OCI-LY3 (cell line): ENCODE results near the gene KRABD2.

Source experiments
- H2AFZ ChIP-seq: fragments of 200-600, 300-600 bp; shearing (Covaris generic); 2 replicates; pipeline ENCODE4 v1.6.0; 2014; ENCODE audit warnings: antibody characterized with exemption, low read depth, low read length
- H3K27ac ChIP-seq: fragments of 200-600, 300-600 bp; sonication (generic); 2 replicates; pipeline ENCODE4 v1.5.1; 2014; ENCODE audit warnings: mild to moderate bottlenecking, low read length, moderate library complexity, mixed read lengths
- H3K27me3 ChIP-seq: fragments of 200-600, 300-600 bp; sonication (generic); 2 replicates; pipeline ENCODE4 v1.6.1; 2014; ENCODE audit warnings: low read depth, low read length, mixed read lengths
- H3K36me3 ChIP-seq: fragments of 200-600, 300-600 bp; sonication (generic); replicated peaks from 2 replicates; pipeline ENCODE3; 2014; ENCODE audit warnings: low read depth, low read length, mixed read lengths
- H3K4me1 ChIP-seq: fragments of 300-600, 200-600 bp; sonication (generic); 2 replicates; pipeline ENCODE4 v1.6.1; 2014; ENCODE audit warnings: low read length, mixed read lengths
- H3K4me2 ChIP-seq: fragments of 200-600, 300-600 bp; sonication (generic); 2 replicates; pipeline ENCODE4 v1.6.1; 2014; ENCODE audit warnings: low read length, mixed read lengths
- H3K4me3 ChIP-seq: fragments of 300-600, 200-600 bp; sonication (generic); 2 replicates; pipeline ENCODE4 v1.5.1; 2014; ENCODE audit warnings: antibody characterized with exemption, mild to moderate bottlenecking, low read length, moderate library complexity
- H3K79me2 ChIP-seq: fragments of 300-600, 200-600 bp; shearing (Covaris generic); 2 replicates; pipeline ENCODE4 v1.6.1; 2014; ENCODE audit warnings: mild to moderate bottlenecking, low read length, mixed read lengths
- H3K9ac ChIP-seq: fragments of 300-600, 200-600 bp; shearing (Covaris generic); 2 replicates; pipeline ENCODE4 v1.6.0; 2014; ENCODE audit warnings: mild to moderate bottlenecking, low read length, moderate library complexity
- H3K9me3 ChIP-seq: fragments of 200-600, 300-600 bp; shearing (Covaris generic); 2 replicates; pipeline ENCODE4 v1.6.1; 2014; ENCODE audit warnings: low read length, mixed read lengths; ENCODE audit not compliant: insufficient read depth
- H4K20me1 ChIP-seq: fragments of 200-600, 300-600 bp; sonication (generic); 2 replicates; pipeline ENCODE4 v1.6.1; 2016; ENCODE audit warnings: low read length, mixed read lengths; ENCODE audit not compliant: insufficient read depth
- EZH2phosphoT487 ChIP-seq: fragments of 200-600 bp; shearing (Covaris generic); IDR thresholded peaks from 2 replicates; pipeline ENCODE4 v1.6.1; 2018; ENCODE audit warnings: antibody characterized with exemption, mixed run types, low read depth
- TF ChIP-seq, protein P1 (sequence below): fragments of 200-600, 300-600 bp; sonication (generic); IDR thresholded peaks from 2 replicates; pipeline ENCODE4 v1.5.1; 2014; ENCODE audit warnings: antibody characterized with exemption, low read length, low read depth

The KRABD2 gene

DNA sequence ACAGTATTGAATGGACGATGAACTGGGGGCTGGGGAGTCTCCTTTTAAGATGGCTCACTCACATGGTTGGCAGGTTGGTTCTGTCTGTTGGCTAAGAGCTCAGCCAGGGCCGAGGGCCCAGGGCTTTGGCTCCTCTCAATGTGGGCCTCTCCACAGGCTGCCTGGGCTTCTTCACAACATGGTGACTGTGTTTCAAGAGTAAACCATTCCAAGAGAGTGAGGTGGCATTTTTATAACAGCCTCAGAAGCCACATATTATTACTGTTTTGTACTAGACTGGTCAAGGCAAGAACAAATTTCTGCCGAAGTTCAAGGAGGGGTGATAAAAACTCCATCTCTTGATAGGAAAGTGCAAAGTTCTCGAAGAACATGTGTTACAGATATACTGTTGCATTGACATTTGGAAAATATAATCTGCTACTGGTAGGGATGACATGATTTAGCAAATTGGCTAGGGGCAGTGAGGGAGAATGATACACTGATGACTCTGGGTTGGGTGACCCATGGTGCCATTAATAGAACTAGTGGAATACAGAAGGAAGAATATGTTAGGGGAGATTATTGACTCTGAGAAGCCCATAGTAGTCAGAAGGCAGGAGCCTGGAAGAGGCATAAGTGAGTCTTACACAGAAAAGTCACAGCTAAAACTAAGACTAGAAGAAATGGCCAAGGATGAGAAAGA, 13.7 kb downstream of the KRABD2 start:
- Histone ChIP-seq H4K20me1 (no peaks in the 10 kb centered on the region), H3K9ac (no peak overlapping the region), H3K4me3 (no peak overlapping the region), H3K27me3 (no peaks in the 10 kb centered on the region), H3K4me1 (no peaks in the 10 kb centered on the region), H3K27ac (no peak overlapping the region), H3K36me3 (no peaks in the 10 kb centered on the region), H3K79me2 (no peaks in the 10 kb centered on the region), H2AFZ (no peak overlapping the region), H3K9me3 (no peaks in the 10 kb centered on the region), H3K4me2 (no peak overlapping the region)
- TF ChIP-seq EZH2phosphoT487, result no peak
- TF ChIP-seq, protein P1, sequence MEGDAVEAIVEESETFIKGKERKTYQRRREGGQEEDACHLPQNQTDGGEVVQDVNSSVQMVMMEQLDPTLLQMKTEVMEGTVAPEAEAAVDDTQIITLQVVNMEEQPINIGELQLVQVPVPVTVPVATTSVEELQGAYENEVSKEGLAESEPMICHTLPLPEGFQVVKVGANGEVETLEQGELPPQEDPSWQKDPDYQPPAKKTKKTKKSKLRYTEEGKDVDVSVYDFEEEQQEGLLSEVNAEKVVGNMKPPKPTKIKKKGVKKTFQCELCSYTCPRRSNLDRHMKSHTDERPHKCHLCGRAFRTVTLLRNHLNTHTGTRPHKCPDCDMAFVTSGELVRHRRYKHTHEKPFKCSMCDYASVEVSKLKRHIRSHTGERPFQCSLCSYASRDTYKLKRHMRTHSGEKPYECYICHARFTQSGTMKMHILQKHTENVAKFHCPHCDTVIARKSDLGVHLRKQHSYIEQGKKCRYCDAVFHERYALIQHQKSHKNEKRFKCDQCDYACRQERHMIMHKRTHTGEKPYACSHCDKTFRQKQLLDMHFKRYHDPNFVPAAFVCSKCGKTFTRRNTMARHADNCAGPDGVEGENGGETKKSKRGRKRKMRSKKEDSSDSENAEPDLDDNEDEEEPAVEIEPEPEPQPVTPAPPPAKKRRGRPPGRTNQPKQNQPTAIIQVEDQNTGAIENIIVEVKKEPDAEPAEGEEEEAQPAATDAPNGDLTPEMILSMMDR, result no peak

DNA sequence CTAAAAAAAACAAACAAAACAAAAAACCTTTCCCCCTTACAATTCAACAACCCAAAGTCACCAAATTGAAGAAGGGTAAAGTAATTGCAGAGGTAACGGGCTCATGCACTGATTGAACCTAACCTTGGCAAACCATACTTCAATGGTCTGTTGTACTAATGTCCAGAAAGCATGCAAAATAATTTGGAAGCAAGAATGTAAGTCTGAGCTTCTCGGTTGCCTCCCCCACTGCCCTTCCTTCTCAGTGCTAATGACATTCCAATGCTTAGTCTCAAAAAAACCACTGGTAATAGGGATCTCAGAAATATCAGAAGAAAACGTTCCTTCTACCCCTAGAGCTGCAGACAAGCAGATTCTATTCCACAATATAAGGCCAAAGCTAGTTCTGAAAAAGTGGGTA, 15.8 kb downstream of the KRABD2 start:
- Histone ChIP-seq H3K4me3 (no peak overlapping the region), H3K27ac (no peak overlapping the region), H3K36me3 (no peaks in the 10 kb centered on the region), H3K9me3 (no peaks in the 10 kb centered on the region), H4K20me1 (no peaks in the 10 kb centered on the region), H3K9ac (no peak overlapping the region), H2AFZ (no peak overlapping the region), H3K27me3 (no peaks in the 10 kb centered on the region), H3K4me1 (no peaks in the 10 kb centered on the region), H3K4me2 (no peak overlapping the region), H3K79me2 (no peaks in the 10 kb centered on the region)
- TF ChIP-seq, protein P1, result no peak
- no peak for TF ChIP-seq EZH2phosphoT487

DNA sequence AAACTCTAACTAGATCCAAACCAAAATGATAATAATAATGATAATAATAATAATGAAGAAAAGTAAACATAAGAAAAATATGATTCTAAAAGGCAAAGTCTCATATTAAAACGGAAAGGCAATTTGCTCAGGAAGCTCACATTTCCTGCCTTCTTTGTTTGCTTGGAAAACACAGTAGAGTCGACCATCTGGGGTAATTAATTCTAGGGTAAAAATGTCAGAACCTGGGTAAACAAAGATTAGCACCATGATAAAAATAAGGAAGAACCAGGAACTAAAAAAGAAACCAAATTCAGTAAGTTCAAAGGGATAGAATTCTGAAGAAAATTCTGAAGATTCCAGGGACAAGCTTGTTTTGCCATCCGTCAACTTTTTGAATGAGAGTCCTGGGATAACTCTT, 16.2 kb downstream of the KRABD2 start:
- TF ChIP-seq, protein P1, result no peak
- TF ChIP-seq EZH2phosphoT487, result no peak
- Histone ChIP-seq H3K9ac (no peak overlapping the region), H3K27me3 (no peaks in the 10 kb centered on the region), H3K79me2 (no peaks in the 10 kb centered on the region), H3K36me3 (no peaks in the 10 kb centered on the region), H3K9me3 (no peaks in the 10 kb centered on the region), H2AFZ (no peak overlapping the region), H3K27ac (no peak overlapping the region), H3K4me3 (no peak overlapping the region), H3K4me1 (no peaks in the 10 kb centered on the region), H4K20me1 (no peaks in the 10 kb centered on the region), H3K4me2 (no peak overlapping the region)

DNA sequence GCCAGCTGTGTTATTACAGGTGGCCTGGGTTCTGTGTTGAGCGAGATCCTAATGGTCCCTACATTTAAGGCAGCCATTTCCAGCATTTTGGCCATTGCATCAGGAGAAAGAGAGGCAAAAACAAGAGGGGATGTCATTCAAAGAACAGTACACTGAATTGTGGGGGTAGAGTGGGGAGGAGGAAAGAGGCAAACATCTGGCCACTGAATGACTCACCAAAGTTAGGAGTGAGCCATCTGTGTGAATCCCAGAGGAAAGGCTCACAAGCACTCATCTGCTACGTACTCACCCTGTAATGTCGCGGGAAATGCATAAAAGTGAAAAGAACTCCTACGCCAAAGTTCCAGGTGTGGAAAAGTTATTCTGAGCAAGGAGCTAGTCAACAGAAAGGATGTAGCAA, 16.7 kb downstream of the KRABD2 start:
- no peaks in the 10 kb centered on the region for H3K79me2 ChIP-seq
- H3K4me2 ChIP-seq, result no peak overlapping the region
- no peaks in the 10 kb centered on the region for H3K36me3 ChIP-seq
- TF ChIP-seq EZH2phosphoT487, result no peak
- TF ChIP-seq, protein P1, result no peak
- H3K9me3 ChIP-seq, result no peaks in the 10 kb centered on the region
- H3K27me3 ChIP-seq, result no peaks in the 10 kb centered on the region
- H4K20me1 ChIP-seq, result no peaks in the 10 kb centered on the region
- no peak overlapping the region for H3K4me3 ChIP-seq
- no peaks in the 10 kb centered on the region for H3K4me1 ChIP-seq
- H3K9ac ChIP-seq, result no peak overlapping the region
- no peak overlapping the region for H2AFZ ChIP-seq
- H3K27ac ChIP-seq, result no peak overlapping the region
